NCI-H2171 (cell line): ENCODE results near the gene NFIA.

Experiments used
- DNase-seq: peaks from one replicate; lab custom pipeline; 2025; lab: John Stamatoyannopoulos, UW

Gene NFIA

GRCh38 chr1:61130338-61131000, 48.1 kb downstream of the NFIA start:
- no peak for DNase-seq

- DNase-seq = no peak
These were observed 48.9 kb downstream of the NFIA start for GRCh38 chr1:61131248-61131647.

GRCh38 chr1:61131716-61132115, 49.4 kb downstream of the NFIA start:
- peak; percentile 61 for DNase-seq

- no peak for DNase-seq
These were observed 49.8 kb downstream of the NFIA start for GRCh38 chr1:61132176-61132638.

GRCh38 chr1:61132645-61133334, 50.4 kb downstream of the NFIA start:
- DNase-seq = no peak

GRCh38 chr1:61133335-61134019, 51.1 kb downstream of the NFIA start:
- no peak for DNase-seq

GRCh38 chr1:61135291-61135690, 52.9 kb downstream of the NFIA start:
- no peak for DNase-seq

- DNase-seq = no peak
These were observed 55.9 kb downstream of the NFIA start for GRCh38 chr1:61138305-61138704.

GRCh38 chr1:61138921-61139774, 56.8 kb downstream of the NFIA start:
- DNase-seq = peak; percentile 61

- DNase-seq = no peak
These were observed 57.6 kb downstream of the NFIA start for GRCh38 chr1:61139775-61140549.

GRCh38 chr1:61140778-61141177, 58.4 kb downstream of the NFIA start:
- no peak for DNase-seq

- no peak for DNase-seq
These were observed 59.1 kb downstream of the NFIA start for GRCh38 chr1:61141288-61142042.

GRCh38 chr1:61142043-61142440, 59.7 kb downstream of the NFIA start:
- DNase-seq = no peak

GRCh38 chr1:61142726-61143500, 60.6 kb downstream of the NFIA start:
- no peak for DNase-seq

- DNase-seq = no peak
These were observed 61.6 kb downstream of the NFIA start for GRCh38 chr1:61143821-61144424.

- DNase-seq = no peak
These were observed 66.9 kb downstream of the NFIA start for GRCh38 chr1:61149010-61149860.

GRCh38 chr1:61151565-61151964, 69.2 kb downstream of the NFIA start:
- DNase-seq = no peak

GRCh38 chr1:61152066-61152465, 69.7 kb downstream of the NFIA start:
- no peak for DNase-seq
